Measurements from ENCODE around the gene GGACT.

GGACT gene

DNA sequence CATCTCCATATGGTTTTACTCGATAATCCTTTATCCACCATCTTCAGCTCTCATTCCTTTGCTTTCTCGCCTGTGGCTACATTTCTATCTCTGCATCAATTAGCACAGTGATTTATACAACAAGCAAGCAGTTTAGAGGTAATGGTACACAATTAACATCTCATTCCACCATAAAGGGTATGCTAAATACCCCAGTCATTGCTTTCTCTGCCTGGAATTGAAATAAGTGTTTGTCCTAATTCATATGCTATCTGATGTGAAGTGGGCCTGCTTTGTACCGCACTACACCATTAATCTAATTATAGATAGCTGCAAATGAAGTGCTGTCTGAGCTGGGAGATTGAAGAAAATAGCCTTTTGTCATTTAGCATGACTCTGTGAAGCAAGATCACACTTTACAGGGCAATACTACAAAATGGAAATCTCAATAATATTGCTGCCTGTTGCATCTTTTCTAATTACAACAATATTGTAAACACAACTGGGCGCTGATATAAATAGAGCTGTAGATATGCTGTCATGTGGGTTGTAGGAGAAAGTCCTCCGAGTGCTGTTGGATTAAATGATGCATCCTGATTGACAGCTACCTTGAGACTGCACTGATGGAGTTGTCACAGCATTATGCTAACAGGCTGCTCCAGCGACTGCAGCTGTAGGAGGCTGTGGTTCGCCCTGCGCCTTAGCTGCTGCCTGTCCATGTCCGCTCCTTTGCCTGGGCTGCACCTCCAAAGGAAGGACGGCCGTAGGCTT lies 78.2 kb downstream of the GGACT start:
- DNase-seq (ENCODE audit: low read depth): no peak
- H3K4me3 ChIP-seq (ENCODE audit: low read length): no peak overlapping the region
- no peak for TF ChIP-seq CTCF (IDR thresholded peaks at IDR 0.05; ENCODE audit: insufficient read depth, low read depth, low read length, missing control alignments)

- DNase-seq (ENCODE audit: low read depth): no peak
- no peak overlapping the region for H3K4me3 ChIP-seq (ENCODE audit: low read length)
- TF ChIP-seq CTCF (IDR thresholded peaks at IDR 0.05; ENCODE audit: insufficient read depth, low read depth, low read length, missing control alignments): no peak
These were observed 79.6 kb downstream of the GGACT start for GRCh38 chr13:100508996-100509395.

DNA sequence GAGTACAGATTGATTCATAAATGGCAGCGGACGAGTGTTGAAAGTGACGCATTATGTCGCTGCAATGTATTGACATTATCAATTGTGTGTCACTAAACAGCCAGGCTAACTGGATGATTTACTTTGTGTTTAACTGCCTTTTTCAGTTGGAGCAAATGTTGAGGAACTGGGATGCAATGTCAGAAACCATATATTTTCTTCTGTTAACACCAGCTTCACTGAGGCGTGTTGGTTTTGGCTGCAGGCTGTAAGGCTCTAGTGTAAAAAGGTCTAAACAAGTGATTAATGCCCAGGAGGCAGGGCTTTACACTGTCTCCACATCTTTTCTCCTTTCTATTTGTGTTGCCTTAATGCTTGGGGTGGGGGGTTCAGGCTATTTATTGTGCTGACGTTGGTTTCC lies 80.1 kb downstream of the GGACT start:
- no peak for DNase-seq (ENCODE audit: low read depth)
- H3K4me3 ChIP-seq (ENCODE audit: low read length): no peak overlapping the region
- TF ChIP-seq CTCF (IDR thresholded peaks at IDR 0.05; ENCODE audit: insufficient read depth, low read depth, low read length, missing control alignments): no peak

- no peak overlapping the region for H3K4me3 ChIP-seq (ENCODE audit: low read length)
- no peak for TF ChIP-seq CTCF (IDR thresholded peaks at IDR 0.05; ENCODE audit: insufficient read depth, low read depth, low read length, missing control alignments)
- no peak for DNase-seq (ENCODE audit: low read depth)
These were observed 81.8 kb downstream of the GGACT start for GRCh38 chr13:100506600-100507422.

- no peak for TF ChIP-seq CTCF (IDR thresholded peaks at IDR 0.05; ENCODE audit: insufficient read depth, low read depth, low read length, missing control alignments)
- no peak overlapping the region for H3K4me3 ChIP-seq (ENCODE audit: low read length)
- no peak for DNase-seq (ENCODE audit: low read depth)
These were observed 82.4 kb downstream of the GGACT start for GRCh38 chr13:100506154-100506553.

DNA sequence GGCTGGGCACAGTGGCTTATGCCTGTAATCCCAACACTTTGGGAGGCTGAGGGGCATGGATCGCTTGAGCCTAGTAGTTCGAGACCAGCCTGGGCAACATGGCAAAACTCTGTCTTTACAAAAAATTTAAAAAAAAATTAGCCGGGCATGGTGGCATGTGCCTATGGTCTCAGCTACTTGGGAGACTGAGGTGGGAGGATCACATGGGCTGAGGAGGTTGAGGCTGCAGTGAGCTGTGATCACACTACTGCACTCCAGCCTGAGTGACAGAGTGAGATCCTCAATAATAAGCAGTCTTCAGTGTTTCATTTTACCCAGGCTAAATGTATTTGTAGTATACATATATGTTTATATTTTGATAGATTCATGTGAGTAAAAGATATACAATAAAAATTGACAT lies 85.0 kb downstream of the GGACT start:
- no peak overlapping the region for H3K4me3 ChIP-seq (ENCODE audit: low read length)
- TF ChIP-seq CTCF (IDR thresholded peaks at IDR 0.05; ENCODE audit: insufficient read depth, low read depth, low read length, missing control alignments): no peak

More for the DNA sequence above, 85.0 kb downstream of the GGACT start:
- DNase-seq (ENCODE audit: low read depth): no peak

Measured in epithelial cell of esophagus (primary cell).